Measurements from ENCODE around the gene FCER1G. TPM values are rescaled to one million over a fixed set of nuclear protein-coding genes. Genes with fewer than 3 reads are reported as not detected.
"Not testable (repeated sequence)": the region's sequence is repeated elsewhere in the genome, so short reads cannot be mapped to it uniquely, and the experiment has no call there.

The FCER1G gene
- total and polyA plus RNA-seq, 10 donors, result 148 to 402 (median 243) TPM

GRCh38 chr1:161242313-161242712, 27.2 kb downstream of the FCER1G start:
- Histone ChIP-seq H3K4me3 (no peak overlapping the region), H3K4me1 (peaks cover 0 to 3% (median 0%) of the 10 kb centered on the region in 6 donors), H3K27me3 (replicated peaks in 1 of 7) (no peaks in the 10 kb centered on the region), H3K36me3 (no peaks in the 10 kb centered on the region), H3K27ac (no peak overlapping the region), H3K9me3 (no peaks in the 10 kb centered on the region)
- DNase-seq, result no peak
- WGBS, 5 donors, result 28 to 48% (median 30%) methylated on average over 2 of the region's 2 CpGs
- TF ChIP-seq POLR2A (IDR thresholded peaks at IDR 0.05), result no peak
- no peak for TF ChIP-seq CTCF (IDR thresholded peaks at IDR 0.05 in 8 of 11, conservative IDR thresholded peaks at IDR 0.05 in 3 of 11)
- no peak for TF ChIP-seq POLR2AphosphoS5 (IDR thresholded peaks at IDR 0.05)
- intact Hi-C loops (cut with DNase I; ENCODE audit: low total_unique reads), result no loop called here

- H3K4me3 ChIP-seq, result no peak overlapping the region
- TF ChIP-seq POLR2AphosphoS5 (IDR thresholded peaks at IDR 0.05) (no peak), POLR2A (IDR thresholded peaks at IDR 0.05) (no peak)
- no peaks in the 10 kb centered on the region for H3K27me3 ChIP-seq (replicated peaks in 1 of 7)
- H3K9me3 ChIP-seq, result peaks cover 0 to under 1% (median 0%) of the 10 kb centered on the region in 8 donors
- H3K36me3 ChIP-seq, result no peaks in the 10 kb centered on the region
- no peak overlapping the region for H3K27ac ChIP-seq
- DNase-seq, result no peak
- intact Hi-C loops (cut with DNase I; ENCODE audit: low total_unique reads), result no loop called here
- 85 to 96% (median 93%) methylated on average over 4 of the region's 4 CpGs for WGBS, 5 donors
- H3K4me1 ChIP-seq, result peaks cover 0 to 3% (median 0%) of the 10 kb centered on the region in 6 donors
These were observed 29.8 kb downstream of the FCER1G start for GRCh38 chr1:161244888-161245287.

- H3K4me1 ChIP-seq; H3K27me3 ChIP-seq (replicated peaks in 1 of 7); DNase-seq; H3K4me3 ChIP-seq; intact Hi-C loops (cut with DNase I; ENCODE audit: low total_unique reads); H3K36me3 ChIP-seq; H3K9me3 ChIP-seq: not testable (repeated sequence)
- 79 to 88% (median 83%) methylated on average over 5 of the region's 5 CpGs for WGBS, 5 donors
- H3K27ac ChIP-seq, result peak overlapping the region in 2 of 8 donors; percentile 15 to 21
These were observed 35.0 kb downstream of the FCER1G start for GRCh38 chr1:161250100-161250499.

- no peak for TF ChIP-seq POLR2AphosphoS5 (IDR thresholded peaks at IDR 0.05)
- no peak for TF ChIP-seq POLR2A (IDR thresholded peaks at IDR 0.05)
- no peak for TF ChIP-seq CTCF (IDR thresholded peaks at IDR 0.05 in 8 of 11, conservative IDR thresholded peaks at IDR 0.05 in 3 of 11)
- DNase-seq, result no peak
- H3K4me1 ChIP-seq, result no peaks in the 10 kb centered on the region
- no peak overlapping the region for H3K27ac ChIP-seq
- intact Hi-C loops (cut with DNase I; ENCODE audit: low total_unique reads), result no loop called here
- WGBS, 5 donors, result 65 to 81% (median 70%) methylated on average over 7 of the region's 7 CpGs
- H3K4me3 ChIP-seq, result no peak overlapping the region
- peaks cover 0 to 8% (median 3%) of the 10 kb centered on the region in 8 donors for H3K9me3 ChIP-seq
- H3K36me3 ChIP-seq, result no peaks in the 10 kb centered on the region
- no peaks in the 10 kb centered on the region for H3K27me3 ChIP-seq (replicated peaks in 1 of 7)
These were observed 35.7 kb downstream of the FCER1G start for GRCh38 chr1:161250829-161251228.

GRCh38 chr1:161251579-161251978, 36.5 kb downstream of the FCER1G start:
- DNase-seq, result no peak
- no peaks in the 10 kb centered on the region for H3K27me3 ChIP-seq (replicated peaks in 1 of 7)
- WGBS, 5 donors, result 90 to 98% (median 97%) methylated on average over 8 of the region's 8 CpGs
- H3K36me3 ChIP-seq, result no peaks in the 10 kb centered on the region
- no peak overlapping the region for H3K4me3 ChIP-seq
- peaks cover 0 to 16% (median 7%) of the 10 kb centered on the region in 8 donors for H3K9me3 ChIP-seq
- intact Hi-C loops (cut with DNase I; ENCODE audit: low total_unique reads), result no loop called here
- H3K27ac ChIP-seq, result no peak overlapping the region
- no peaks in the 10 kb centered on the region for H3K4me1 ChIP-seq
- TF ChIP-seq POLR2AphosphoS5 (IDR thresholded peaks at IDR 0.05), result no peak
- no peak for TF ChIP-seq CTCF (IDR thresholded peaks at IDR 0.05 in 8 of 11, conservative IDR thresholded peaks at IDR 0.05 in 3 of 11)
- TF ChIP-seq POLR2A (IDR thresholded peaks at IDR 0.05), result no peak

GRCh38 chr1:161255302-161255701, 40.2 kb downstream of the FCER1G start:
- WGBS, 5 donors, result 63 to 88% (median 74%) methylated on average over 5 of the region's 5 CpGs
- intact Hi-C loops (cut with DNase I; ENCODE audit: low total_unique reads); H3K27ac ChIP-seq; DNase-seq; H3K36me3 ChIP-seq; H3K4me3 ChIP-seq: not testable (repeated sequence)
- Histone ChIP-seq H3K27me3 (replicated peaks in 1 of 7) (peaks cover 4 to 37% (median 23%) of the 10 kb centered on the region in 7 donors), H3K9me3 (peaks cover 0 to 24% (median 18%) of the 10 kb centered on the region in 8 donors), H3K4me1 (peaks cover 0 to 16% (median 10%) of the 10 kb centered on the region in 6 donors)

GRCh38 chr1:161255955-161256520, 40.9 kb downstream of the FCER1G start:
- H3K36me3 ChIP-seq; intact Hi-C loops (cut with DNase I; ENCODE audit: low total_unique reads): not testable (repeated sequence)

GRCh38 chr1:161257109-161257508, 42.0 kb downstream of the FCER1G start:
- H3K27ac ChIP-seq; intact Hi-C loops (cut with DNase I; ENCODE audit: low total_unique reads); H3K36me3 ChIP-seq; DNase-seq: not testable (repeated sequence)
- 90 to 97% (median 93%) methylated on average over 4 to 5 of the region's 5 CpGs for WGBS, 5 donors
- Histone ChIP-seq H3K4me1 (peaks cover 0 to 16% (median 12%) of the 10 kb centered on the region in 6 donors), H3K9me3 (peaks cover 0 to 22% (median 17%) of the 10 kb centered on the region in 8 donors), H3K27me3 (replicated peaks in 1 of 7) (peaks cover 4 to 54% (median 31%) of the 10 kb centered on the region in 7 donors), H3K4me3 (peak overlapping the region in 1 of 8 donors; percentile 13)

More at GRCh38 chr1:161255955-161256520, 40.9 kb downstream of the FCER1G start:
- H3K4me3 ChIP-seq, DNase-seq, H3K27ac ChIP-seq: not testable (repeated sequence)
- peaks cover 0 to 16% (median 12%) of the 10 kb centered on the region in 6 donors for H3K4me1 ChIP-seq
- H3K9me3 ChIP-seq, result peaks cover 0 to 22% (median 17%) of the 10 kb centered on the region in 8 donors
- WGBS, 5 donors, result 88 to 91% (median 90%) methylated on average over 4 of the region's 4 CpGs
- H3K27me3 ChIP-seq (replicated peaks in 1 of 7), result peaks cover 4 to 44% (median 29%) of the 10 kb centered on the region in 7 donors
